Neural cell (in vitro differentiated cells): ENCODE measurements around the gene CRTC3.

Source experiments
- EZH2 ChIP-seq: fragments of 200-600, 300-800 bp; shearing (Covaris generic), sonication (generic); IDR thresholded peaks from 2 replicates; pipeline ENCODE4 v1.6.1; 2014; ENCODE audit warnings: antibody characterized with exemption, low read length, borderline replicate concordance, mild to moderate bottlenecking; ENCODE audit not compliant: insufficient read depth, poor library complexity, severe bottlenecking
- TAF1 ChIP-seq: IDR thresholded peaks from 2 replicates; pipeline ENCODE4 v1.6.1; 2012; ENCODE audit warnings: low read depth

- no peak for TF ChIP-seq EZH2
- TF ChIP-seq TAF1 = no peak
Measured at GRCh38 chr15:90690585-90690984, 160.9 kb downstream of the CRTC3 start.
